B cell (primary cell): ENCODE data around the gene PRKX.
"Not testable (repeated sequence)": the region's sequence is repeated elsewhere in the genome, so short reads cannot be mapped to it uniquely, and the experiment has no call there.

Experiments used
- CTCF ChIP-seq: fragments of 200-600 bp; IDR thresholded peaks from one replicate; pipeline ENCODE4 v1.8.0; 2022; ENCODE audit warnings: antibody characterized with exemption, mild to moderate bottlenecking
- EZH2 ChIP-seq: IDR thresholded peaks from 2 replicates; pipeline ENCODE4 v1.6.1; 2012; ENCODE audit warnings: borderline replicate concordance, low read depth, mild to moderate bottlenecking, moderate library complexity, low read length; ENCODE audit not compliant: insufficient read depth, poor library complexity, severe bottlenecking

GRCh38 chrX:3736536-3736935 is 23.1 kb upstream of the PRKX start:
- not testable (repeated sequence) for TF ChIP-seq CTCF, EZH2
